Neural progenitor cell (in vitro differentiated cells): ENCODE measurements around the gene PIP5K1B.

ENCODE experiments used
- EZH2 ChIP-seq: fragments of 200-600 bp; sonication (generic); IDR thresholded peaks from 2 replicates; pipeline ENCODE4 v1.6.1; 2017; ENCODE audit warnings: antibody characterized with exemption, mild to moderate bottlenecking, moderate library complexity
- EZH2phosphoT487 ChIP-seq: fragments of 200-600 bp; sonication (generic); IDR thresholded peaks from 2 replicates; pipeline ENCODE4 v1.6.1; 2017; ENCODE audit warnings: antibody characterized with exemption
- TF ChIP-seq, protein P1 (sequence below): fragments of 200-600 bp; sonication (generic); IDR thresholded peaks from 2 replicates; pipeline ENCODE4 v1.5.1; 2017; ENCODE audit warnings: antibody characterized with exemption, mild to moderate bottlenecking

DNA sequence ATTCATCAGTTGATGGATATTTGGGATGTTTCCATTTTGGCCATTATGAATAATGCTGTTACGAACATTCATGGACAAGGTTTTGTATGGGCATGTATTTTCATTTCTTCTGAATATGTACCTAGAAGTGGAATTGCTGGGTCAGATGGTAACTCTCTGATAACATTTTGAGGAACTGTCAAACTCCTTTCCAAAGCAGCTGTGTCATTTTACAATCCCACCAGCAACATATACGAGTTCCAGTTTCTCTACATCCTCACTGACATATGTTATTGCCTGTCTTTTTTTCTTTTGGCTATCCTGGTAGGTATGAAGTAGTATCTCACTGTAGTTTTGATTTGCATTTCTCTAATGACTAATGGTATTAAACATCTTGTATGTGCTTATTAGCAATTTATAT, 222.1 kb downstream of the PIP5K1B start:
- TF ChIP-seq, protein P1, sequence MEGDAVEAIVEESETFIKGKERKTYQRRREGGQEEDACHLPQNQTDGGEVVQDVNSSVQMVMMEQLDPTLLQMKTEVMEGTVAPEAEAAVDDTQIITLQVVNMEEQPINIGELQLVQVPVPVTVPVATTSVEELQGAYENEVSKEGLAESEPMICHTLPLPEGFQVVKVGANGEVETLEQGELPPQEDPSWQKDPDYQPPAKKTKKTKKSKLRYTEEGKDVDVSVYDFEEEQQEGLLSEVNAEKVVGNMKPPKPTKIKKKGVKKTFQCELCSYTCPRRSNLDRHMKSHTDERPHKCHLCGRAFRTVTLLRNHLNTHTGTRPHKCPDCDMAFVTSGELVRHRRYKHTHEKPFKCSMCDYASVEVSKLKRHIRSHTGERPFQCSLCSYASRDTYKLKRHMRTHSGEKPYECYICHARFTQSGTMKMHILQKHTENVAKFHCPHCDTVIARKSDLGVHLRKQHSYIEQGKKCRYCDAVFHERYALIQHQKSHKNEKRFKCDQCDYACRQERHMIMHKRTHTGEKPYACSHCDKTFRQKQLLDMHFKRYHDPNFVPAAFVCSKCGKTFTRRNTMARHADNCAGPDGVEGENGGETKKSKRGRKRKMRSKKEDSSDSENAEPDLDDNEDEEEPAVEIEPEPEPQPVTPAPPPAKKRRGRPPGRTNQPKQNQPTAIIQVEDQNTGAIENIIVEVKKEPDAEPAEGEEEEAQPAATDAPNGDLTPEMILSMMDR = no peak
- TF ChIP-seq EZH2phosphoT487 (no peak), EZH2 (no peak)
